Transverse colon (tissue), 4 donors: Measurements from ENCODE around the gene TARS3. TPM values are rescaled to one million over a fixed set of nuclear protein-coding genes. Genes with fewer than 3 reads are reported as not detected.

Experiments
- DNase-seq: peaks from one replicate; pipeline ENCODE4 v3.0.0-alpha.2; 2019
- H3K27ac ChIP-seq, 4 donors: fragments of 200-600 bp; sonication (generic); 2 replicates each; pipeline ENCODE4 v1.5.1; 2016 to 2018; ENCODE audit warnings: inconsistent platforms in 4 of 4
- H3K27me3 ChIP-seq: fragments of 200-600 bp; sonication (generic); 2 replicates; pipeline ENCODE4 v1.5.1; 2017; ENCODE audit warnings: inconsistent platforms
- H3K36me3 ChIP-seq, 4 donors: fragments of 200-600 bp; sonication (generic); 2 replicates each; pipeline ENCODE4 v1.5.1; 2017 to 2019; ENCODE audit warnings: inconsistent platforms in 4 of 4
- H3K4me1 ChIP-seq, 4 donors: fragments of 200-600 bp; sonication (generic); 2 replicates each; pipeline ENCODE4 v1.5.1; 2017 to 2020; ENCODE audit warnings: inconsistent platforms in 4 of 4
- H3K4me3 ChIP-seq, 4 donors: fragments of 200-600 bp; sonication (generic); 1 replicate in 1 of 4; 2 replicates in 3 of 4; pipeline versions ENCODE4 v1.5.1 to v1.6.1; 2017 to 2019; ENCODE audit warnings: inconsistent platforms in 4 of 4
- H3K9me3 ChIP-seq, 2 donors: fragments of 200-600 bp; sonication (generic); 2 replicates each; pipeline ENCODE4 v1.5.1; 2017 to 2019; ENCODE audit warnings: inconsistent platforms in 2 of 2
- CTCF ChIP-seq, 5 experiments: fragments of 200-600 bp in 3 of 5; fragments of 450-650 bp in 2 of 5; sonication (generic) in 3 of 5; IDR thresholded peaks; 1 replicate in 2 of 5; 2 replicates in 3 of 5; pipeline ENCODE4 v1.5.1; 2016 to 2017; ENCODE audit warnings: antibody characterized with exemption in 5 of 5, inconsistent platforms in 3 of 5, mild to moderate bottlenecking in 2 of 5, moderate library complexity in 1 of 5
- EP300 ChIP-seq: sonication (generic); formaldehyde crosslinking; IDR thresholded peaks from one replicate; pipeline ENCODE4 v1.6.1; 2017; ENCODE audit warnings: antibody characterized with exemption, low read depth
- POLR2A ChIP-seq: fragments of 450-650 bp; IDR thresholded peaks from one replicate; pipeline ENCODE4 v1.6.1; 2016; ENCODE audit warnings: antibody characterized with exemption, mild to moderate bottlenecking, moderate library complexity
- POLR2AphosphoS5 ChIP-seq, 3 donors: sonication (generic); formaldehyde crosslinking; IDR thresholded peaks; one replicate each; pipeline ENCODE4 v1.6.1; 2016; ENCODE audit warnings: antibody characterized with exemption in 3 of 3
- WGBS, 2 donors: methylation state at CpG; one replicate each; pipeline ENCODE4 v1.1.5; 2018; ENCODE audit warnings: low coverage in 1 of 2; 5-methylcytosine and 5-hydroxymethylcytosine counted together
- in situ Hi-C, 4 donors: fragments of 200-750 bp; cut with MboI; loops; one replicate each; pipeline versions ENCODE4 v1.15.0 to v1.15.1; 2017; ENCODE audit warnings: low sequenced_read_pairs in 3 of 4, low pct_ligation_motif_present in 1 of 4, low pct_unique_long_range_greater_than_20kb in 1 of 4
- intact Hi-C: fragments of 100-400 bp; cut with DNase I; formaldehyde crosslinking; loops from one replicate; pipeline ENCODE4 v1.15.1; 2023; ENCODE audit warnings: low total_unique reads
- total RNA-seq, 4 donors: library from RNA; depleted of rRNA; stranded (reverse); fragments of >200 nt; gene quantifications; one replicate each; pipeline ENCODE4 v1.1.0, GENCODE V29; 2016

Gene TARS3
- total RNA-seq, 4 donors from 2014 or later = 11.7 to 55.7 (median 15.0) TPM

DNA sequence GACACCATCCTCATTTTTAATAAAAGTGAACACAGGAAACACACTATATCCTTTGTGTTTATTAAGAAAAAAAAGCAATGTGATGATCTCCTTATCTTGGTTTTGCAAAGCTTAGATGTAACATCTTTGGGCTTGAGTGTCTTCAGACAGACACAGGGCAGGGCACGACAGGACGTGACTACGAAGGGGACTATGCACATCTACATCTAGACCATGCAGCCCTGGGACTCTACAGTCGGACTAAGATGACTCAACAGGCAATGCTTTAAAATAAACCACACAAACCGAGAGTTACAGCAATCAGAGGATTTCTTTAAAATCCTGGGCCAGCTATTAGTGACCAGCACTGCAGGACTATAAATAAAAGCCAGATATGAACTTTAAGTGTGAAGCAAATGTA lies 49.3 kb downstream of the TARS3 start:
- no peak for DNase-seq
- in situ Hi-C loops = no loop called here
- TF ChIP-seq CTCF (IDR thresholded peaks at IDR 0.05) = no peak
- TF ChIP-seq POLR2A = no peak
- no peak for TF ChIP-seq EP300
- no peak for TF ChIP-seq POLR2AphosphoS5 (IDR thresholded peaks at IDR 0.05)
- Histone ChIP-seq H3K27me3 (no peaks in the 10 kb centered on the region), H3K27ac (no peak overlapping the region), H3K4me1 (no peaks in the 10 kb centered on the region), H3K4me3 (no peak overlapping the region), H3K9me3 (no peaks in the 10 kb centered on the region), H3K36me3 (peaks cover 0 to 32% (median 11%) of the 10 kb centered on the region in 4 donors)
- WGBS, 2 donors = 77 to 81% methylated on average over 4 to 5 of the region's 5 CpGs
- intact Hi-C loops = no loop called here

DNA sequence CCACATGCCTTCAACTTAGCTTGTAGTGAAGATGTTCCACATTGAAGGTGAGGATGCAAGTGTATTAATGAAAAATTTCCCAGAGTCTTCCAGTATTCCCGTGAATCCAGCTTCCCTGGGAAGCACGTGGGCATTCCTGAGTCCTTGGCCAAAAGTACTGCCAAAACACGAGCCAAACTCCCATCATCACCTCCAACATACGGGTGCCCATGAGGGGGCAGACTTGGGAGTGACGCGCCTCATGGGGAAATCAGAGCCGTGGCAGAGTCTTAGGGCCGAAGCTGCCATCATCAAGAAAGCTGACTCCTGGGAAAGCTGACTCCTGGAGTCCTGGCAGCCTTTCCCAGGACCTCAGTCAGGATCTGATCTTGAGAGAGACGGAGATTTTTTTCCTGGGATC lies 52.0 kb downstream of the TARS3 start:
- no peaks in the 10 kb centered on the region for H3K4me1 ChIP-seq
- DNase-seq = no peak
- no peak overlapping the region for H3K4me3 ChIP-seq
- peaks cover 0 to 32% (median 11%) of the 10 kb centered on the region in 4 donors for H3K36me3 ChIP-seq
- in situ Hi-C loops = no loop called here
- no peak for TF ChIP-seq CTCF (IDR thresholded peaks at IDR 0.05)
- no peak for TF ChIP-seq POLR2A
- no peak for TF ChIP-seq EP300
- TF ChIP-seq POLR2AphosphoS5 (IDR thresholded peaks at IDR 0.05) = no peak
- no peaks in the 10 kb centered on the region for H3K9me3 ChIP-seq
- intact Hi-C loops = no loop called here
- WGBS, 2 donors = 89 to 92% methylated on average over 2 to 9 of the region's 9 CpGs
- no peaks in the 10 kb centered on the region for H3K27me3 ChIP-seq
- no peak overlapping the region for H3K27ac ChIP-seq

DNA sequence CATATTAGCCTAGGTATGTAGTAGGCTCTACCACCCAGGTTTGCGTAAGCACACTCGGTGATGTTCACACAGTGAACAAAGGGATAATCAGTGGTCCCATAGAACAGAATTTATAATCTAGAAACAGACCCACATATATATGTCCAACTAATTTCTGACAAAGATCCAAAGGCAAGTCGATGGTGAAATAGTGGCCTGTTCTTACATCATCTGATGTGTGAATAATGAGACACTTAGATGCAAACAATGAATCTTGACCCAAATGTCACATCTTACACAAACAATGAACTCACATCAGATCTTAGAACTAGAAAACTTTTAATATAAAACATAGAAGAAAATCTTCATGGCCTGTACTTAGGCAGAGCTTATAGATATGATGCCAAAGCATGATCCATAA lies 54.5 kb downstream of the TARS3 start:
- Histone ChIP-seq H3K4me3 (no peak overlapping the region), H3K27ac (no peak overlapping the region), H3K36me3 (peaks cover 0 to 27% (median 8%) of the 10 kb centered on the region in 4 donors), H3K9me3 (no peaks in the 10 kb centered on the region), H3K27me3 (no peaks in the 10 kb centered on the region), H3K4me1 (no peaks in the 10 kb centered on the region)
- no peak for DNase-seq
- TF ChIP-seq CTCF (IDR thresholded peaks at IDR 0.05) = no peak
- no peak for TF ChIP-seq EP300
- TF ChIP-seq POLR2A = no peak
- no peak for TF ChIP-seq POLR2AphosphoS5 (IDR thresholded peaks at IDR 0.05)
- in situ Hi-C loops (no loop called here), intact Hi-C loops (no loop called here)
- WGBS, 2 donors = 92 to 94% methylated on average over 3 of the region's 3 CpGs

GRCh38 chr15:101667881-101668280 lies 56.4 kb downstream of the TARS3 start:
- no peaks in the 10 kb centered on the region for H3K9me3 ChIP-seq
- in situ Hi-C loops (no loop called here), intact Hi-C loops (no loop called here)
- TF ChIP-seq CTCF (IDR thresholded peaks at IDR 0.05) (no peak), POLR2AphosphoS5 (IDR thresholded peaks at IDR 0.05) (no peak), EP300 (no peak), POLR2A (no peak)
- no peak overlapping the region for H3K27ac ChIP-seq
- H3K4me3 ChIP-seq = no peak overlapping the region
- peaks cover 0 to 13% (median 0%) of the 10 kb centered on the region in 4 donors for H3K36me3 ChIP-seq
- no peaks in the 10 kb centered on the region for H3K4me1 ChIP-seq
- 79 to 100% methylated on average over 1 of the region's 1 CpG for WGBS, 2 donors
- no peaks in the 10 kb centered on the region for H3K27me3 ChIP-seq
- DNase-seq = no peak
